Measurements from ENCODE around the gene LRBA.
"Not testable (repeated sequence)": the region's sequence is repeated elsewhere in the genome, so short reads cannot be mapped to it uniquely, and the experiment has no call there.

The LRBA gene

GRCh38 chr4:151034829-151035228, 19.7 kb upstream of the LRBA start:
- Mint-ChIP-seq H3K9me3 (peaks cover 4% of the 10 kb centered on the region), H3K27me3 (peaks cover 6% of the 10 kb centered on the region), H3K27ac (no peak overlapping the region), H3K4me3 (no peak overlapping the region), H3K36me3 (ENCODE audit: low read depth) (peaks cover 2% of the 10 kb centered on the region), H3K4me1 (peaks cover 34% of the 10 kb centered on the region)
- ATAC-seq (no peak), DNase-seq (no peak)

GRCh38 chr4:151031831-151032605, 16.9 kb upstream of the LRBA start:
- DNase-seq (peak; percentile 15), ATAC-seq (peak; percentile 85)
- Mint-ChIP-seq H3K36me3 (ENCODE audit: low read depth) (peaks cover 2% of the 10 kb centered on the region), H3K4me3 (peak overlapping the region; percentile 72), H3K9me3 (no peaks in the 10 kb centered on the region), H3K27ac (peak overlapping the region; percentile 90), H3K4me1 (peaks cover 43% of the 10 kb centered on the region), H3K27me3 (peaks cover 8% of the 10 kb centered on the region)

GRCh38 chr4:151029537-151029936, 14.5 kb upstream of the LRBA start:
- H3K9me3 Mint-ChIP-seq = no peaks in the 10 kb centered on the region
- ATAC-seq = no peak
- H3K4me1 Mint-ChIP-seq = peaks cover 37% of the 10 kb centered on the region
- H3K27me3 Mint-ChIP-seq = peaks cover 3% of the 10 kb centered on the region
- H3K4me3 Mint-ChIP-seq = peak overlapping the region; percentile 35
- peak; percentile 25 for DNase-seq
- H3K36me3 Mint-ChIP-seq (ENCODE audit: low read depth) = peaks cover 2% of the 10 kb centered on the region
- H3K27ac Mint-ChIP-seq = peak overlapping the region; percentile 90

GRCh38 chr4:151029006-151029405, 13.9 kb upstream of the LRBA start:
- H3K9me3 Mint-ChIP-seq; H3K27me3 Mint-ChIP-seq; H3K4me3 Mint-ChIP-seq; ATAC-seq; H3K36me3 Mint-ChIP-seq (ENCODE audit: low read depth); DNase-seq: not testable (repeated sequence)
- Mint-ChIP-seq H3K27ac (peak overlapping the region; percentile 90), H3K4me1 (peaks cover 37% of the 10 kb centered on the region)

- Mint-ChIP-seq H3K36me3 (ENCODE audit: low read depth) (peaks cover 2% of the 10 kb centered on the region), H3K9me3 (no peaks in the 10 kb centered on the region), H3K4me3 (no peak overlapping the region), H3K27me3 (peaks cover 5% of the 10 kb centered on the region), H3K4me1 (peaks cover 18% of the 10 kb centered on the region), H3K27ac (no peak overlapping the region)
- DNase-seq = no peak
- no peak for ATAC-seq
Observed at GRCh38 chr4:151025759-151026158, 10.7 kb upstream of the LRBA start.

- H3K4me1 Mint-ChIP-seq = peaks cover 7% of the 10 kb centered on the region
- H3K36me3 Mint-ChIP-seq (ENCODE audit: low read depth) = no peaks in the 10 kb centered on the region
- no peak for ATAC-seq
- H3K27ac Mint-ChIP-seq = no peak overlapping the region
- H3K4me3 Mint-ChIP-seq = no peak overlapping the region
- DNase-seq = no peak
- H3K27me3 Mint-ChIP-seq = peaks cover 9% of the 10 kb centered on the region
- H3K9me3 Mint-ChIP-seq = no peaks in the 10 kb centered on the region
Observed at GRCh38 chr4:151022586-151022985, 7.5 kb upstream of the LRBA start.

GRCh38 chr4:151021637-151022334, 6.7 kb upstream of the LRBA start:
- H3K36me3 Mint-ChIP-seq (ENCODE audit: low read depth) = no peaks in the 10 kb centered on the region
- ATAC-seq = no peak
- H3K27ac Mint-ChIP-seq = no peak overlapping the region
- peaks cover 9% of the 10 kb centered on the region for H3K4me1 Mint-ChIP-seq
- H3K9me3 Mint-ChIP-seq = no peaks in the 10 kb centered on the region
- peaks cover 7% of the 10 kb centered on the region for H3K27me3 Mint-ChIP-seq
- H3K4me3 Mint-ChIP-seq = no peak overlapping the region
- DNase-seq = no peak

- Mint-ChIP-seq H3K9me3 (no peaks in the 10 kb centered on the region), H3K4me3 (peak overlapping the region; percentile 98), H3K27me3 (peaks cover 5% of the 10 kb centered on the region), H3K36me3 (ENCODE audit: low read depth) (peaks cover 15% of the 10 kb centered on the region), H3K27ac (peak overlapping the region; percentile 96), H3K4me1 (peaks cover 31% of the 10 kb centered on the region)
- ATAC-seq (peak; percentile 92), DNase-seq (peak; percentile 84)
Observed at GRCh38 chr4:151015459-151016347, 619 bp upstream of the LRBA start.

GRCh38 chr4:151013944-151014343, 1.1 kb downstream of the LRBA start:
- no peaks in the 10 kb centered on the region for H3K9me3 Mint-ChIP-seq
- H3K4me1 Mint-ChIP-seq = peaks cover 27% of the 10 kb centered on the region
- peaks cover 22% of the 10 kb centered on the region for H3K36me3 Mint-ChIP-seq (ENCODE audit: low read depth)
- ATAC-seq (no peak), DNase-seq (no peak)
- H3K27me3 Mint-ChIP-seq = no peaks in the 10 kb centered on the region
- H3K4me3 Mint-ChIP-seq = peak overlapping the region; percentile 98
- H3K27ac Mint-ChIP-seq = peak overlapping the region; percentile 96

- no peaks in the 10 kb centered on the region for H3K27me3 Mint-ChIP-seq
- peaks cover 23% of the 10 kb centered on the region for H3K36me3 Mint-ChIP-seq (ENCODE audit: low read depth)
- no peak for ATAC-seq
- no peaks in the 10 kb centered on the region for H3K9me3 Mint-ChIP-seq
- H3K4me3 Mint-ChIP-seq = peak overlapping the region; percentile 98
- H3K4me1 Mint-ChIP-seq = peaks cover 27% of the 10 kb centered on the region
- H3K27ac Mint-ChIP-seq = peak overlapping the region; percentile 96
- no peak for DNase-seq
Observed at GRCh38 chr4:151013491-151013890, 1.6 kb downstream of the LRBA start.

- Mint-ChIP-seq H3K27ac (peak overlapping the region; percentile 70), H3K4me1 (peaks cover 30% of the 10 kb centered on the region), H3K9me3 (no peaks in the 10 kb centered on the region), H3K4me3 (peak overlapping the region; percentile 98), H3K27me3 (no peaks in the 10 kb centered on the region), H3K36me3 (ENCODE audit: low read depth) (peaks cover 24% of the 10 kb centered on the region)
- DNase-seq (peak; percentile 29), ATAC-seq (no peak)
Observed at GRCh38 chr4:151012820-151013219, 2.3 kb downstream of the LRBA start.

GRCh38 chr4:151012376-151012775, 2.7 kb downstream of the LRBA start:
- Mint-ChIP-seq H3K27me3 (no peaks in the 10 kb centered on the region), H3K9me3 (no peaks in the 10 kb centered on the region), H3K4me1 (peaks cover 31% of the 10 kb centered on the region), H3K4me3 (peak overlapping the region; percentile 98), H3K27ac (no peak overlapping the region), H3K36me3 (ENCODE audit: low read depth) (peaks cover 26% of the 10 kb centered on the region)
- no peak for DNase-seq
- ATAC-seq = no peak

GRCh38 chr4:151004222-151004621, 10.9 kb downstream of the LRBA start:
- Mint-ChIP-seq H3K27ac (peak overlapping the region; percentile 29), H3K4me3 (no peak overlapping the region), H3K27me3 (no peaks in the 10 kb centered on the region), H3K36me3 (ENCODE audit: low read depth) (peaks cover 29% of the 10 kb centered on the region), H3K9me3 (no peaks in the 10 kb centered on the region), H3K4me1 (peaks cover 41% of the 10 kb centered on the region)
- no peak for ATAC-seq
- DNase-seq = no peak

- no peak overlapping the region for H3K4me3 Mint-ChIP-seq
- no peaks in the 10 kb centered on the region for H3K9me3 Mint-ChIP-seq
- ATAC-seq (no peak), DNase-seq (no peak)
- peaks cover 52% of the 10 kb centered on the region for H3K4me1 Mint-ChIP-seq
- H3K36me3 Mint-ChIP-seq (ENCODE audit: low read depth) = peaks cover 28% of the 10 kb centered on the region
- H3K27me3 Mint-ChIP-seq = no peaks in the 10 kb centered on the region
- no peak overlapping the region for H3K27ac Mint-ChIP-seq
Observed at GRCh38 chr4:151000747-151001429, 14.2 kb downstream of the LRBA start.
